ENCODE measurements around the gene C2CD3.

C2CD3 gene

DNA sequence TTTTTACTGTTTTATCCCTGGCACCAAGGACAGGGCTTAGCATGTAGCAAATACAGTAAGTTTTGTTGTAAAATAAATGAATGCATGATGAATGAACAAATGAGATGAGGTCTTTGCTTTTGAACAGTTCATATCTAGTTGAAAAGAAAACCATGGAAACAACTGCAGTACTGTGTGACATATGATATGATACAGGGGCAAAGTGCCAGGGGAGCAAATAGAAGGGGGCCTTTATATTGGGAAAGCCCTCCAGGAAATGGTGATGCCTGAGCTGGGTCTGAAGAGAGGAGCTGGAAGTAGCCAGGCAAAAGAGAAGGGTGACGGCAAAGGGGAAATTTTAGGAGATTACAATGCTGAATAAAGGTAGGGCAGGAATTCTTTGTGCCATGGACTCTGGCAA, 98.1 kb downstream of the C2CD3 start:
- TF ChIP-seq, protein P1, sequence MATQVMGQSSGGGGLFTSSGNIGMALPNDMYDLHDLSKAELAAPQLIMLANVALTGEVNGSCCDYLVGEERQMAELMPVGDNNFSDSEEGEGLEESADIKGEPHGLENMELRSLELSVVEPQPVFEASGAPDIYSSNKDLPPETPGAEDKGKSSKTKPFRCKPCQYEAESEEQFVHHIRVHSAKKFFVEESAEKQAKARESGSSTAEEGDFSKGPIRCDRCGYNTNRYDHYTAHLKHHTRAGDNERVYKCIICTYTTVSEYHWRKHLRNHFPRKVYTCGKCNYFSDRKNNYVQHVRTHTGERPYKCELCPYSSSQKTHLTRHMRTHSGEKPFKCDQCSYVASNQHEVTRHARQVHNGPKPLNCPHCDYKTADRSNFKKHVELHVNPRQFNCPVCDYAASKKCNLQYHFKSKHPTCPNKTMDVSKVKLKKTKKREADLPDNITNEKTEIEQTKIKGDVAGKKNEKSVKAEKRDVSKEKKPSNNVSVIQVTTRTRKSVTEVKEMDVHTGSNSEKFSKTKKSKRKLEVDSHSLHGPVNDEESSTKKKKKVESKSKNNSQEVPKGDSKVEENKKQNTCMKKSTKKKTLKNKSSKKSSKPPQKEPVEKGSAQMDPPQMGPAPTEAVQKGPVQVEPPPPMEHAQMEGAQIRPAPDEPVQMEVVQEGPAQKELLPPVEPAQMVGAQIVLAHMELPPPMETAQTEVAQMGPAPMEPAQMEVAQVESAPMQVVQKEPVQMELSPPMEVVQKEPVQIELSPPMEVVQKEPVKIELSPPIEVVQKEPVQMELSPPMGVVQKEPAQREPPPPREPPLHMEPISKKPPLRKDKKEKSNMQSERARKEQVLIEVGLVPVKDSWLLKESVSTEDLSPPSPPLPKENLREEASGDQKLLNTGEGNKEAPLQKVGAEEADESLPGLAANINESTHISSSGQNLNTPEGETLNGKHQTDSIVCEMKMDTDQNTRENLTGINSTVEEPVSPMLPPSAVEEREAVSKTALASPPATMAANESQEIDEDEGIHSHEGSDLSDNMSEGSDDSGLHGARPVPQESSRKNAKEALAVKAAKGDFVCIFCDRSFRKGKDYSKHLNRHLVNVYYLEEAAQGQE (IDR thresholded peaks at IDR 0.05; ENCODE audit: insufficient read depth in 1 of 2, low read depth in 2 of 2, low read length in 2 of 2) = no peak
- TF ChIP-seq TAF1 (IDR thresholded peaks at IDR 0.05; ENCODE audit: borderline replicate concordance, insufficient read depth, low read length) = no peak
- TF ChIP-seq FOXP2 (optimal IDR thresholded peaks at IDR 0.05; ENCODE audit: borderline replicate concordance, extremely low read depth, extremely low read length, insufficient read depth) = no peak
- TF ChIP-seq SIN3A (IDR thresholded peaks at IDR 0.05; ENCODE audit: borderline replicate concordance, insufficient read depth, low read length) = no peak
- TF ChIP-seq POLR2AphosphoS5 (IDR thresholded peaks at IDR 0.05; ENCODE audit: low read depth, low read length) = no peak

DNA sequence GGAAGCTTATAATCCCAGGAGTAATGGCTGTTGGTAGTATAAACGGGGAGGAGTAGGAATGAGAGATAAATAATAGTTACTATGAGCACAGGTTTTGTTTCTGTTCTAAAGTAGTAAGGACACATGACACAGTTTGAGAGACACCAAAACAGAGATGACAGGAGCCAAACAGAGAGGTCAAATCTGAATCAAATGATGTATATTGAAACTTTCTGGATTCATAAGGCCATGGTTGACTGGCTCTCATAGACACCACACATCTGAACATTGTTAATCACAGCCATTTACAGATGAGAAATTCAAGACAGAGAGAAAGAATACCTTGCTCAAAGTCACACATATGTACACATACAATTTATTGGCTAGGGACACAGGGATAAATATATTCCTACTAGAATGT, 98.5 kb downstream of the C2CD3 start:
- TF ChIP-seq SIN3A (IDR thresholded peaks at IDR 0.05; ENCODE audit: borderline replicate concordance, insufficient read depth, low read length) (no peak), FOXP2 (optimal IDR thresholded peaks at IDR 0.05; ENCODE audit: borderline replicate concordance, extremely low read depth, extremely low read length, insufficient read depth) (no peak), POLR2AphosphoS5 (IDR thresholded peaks at IDR 0.05; ENCODE audit: low read depth, low read length) (no peak), TAF1 (IDR thresholded peaks at IDR 0.05; ENCODE audit: borderline replicate concordance, insufficient read depth, low read length) (no peak)
- TF ChIP-seq, protein P1 (IDR thresholded peaks at IDR 0.05; ENCODE audit: insufficient read depth in 1 of 2, low read depth in 2 of 2, low read length in 2 of 2) = no peak

- TF ChIP-seq SIN3A (IDR thresholded peaks at IDR 0.05; ENCODE audit: borderline replicate concordance, insufficient read depth, low read length) (no peak), TAF1 (IDR thresholded peaks at IDR 0.05; ENCODE audit: borderline replicate concordance, insufficient read depth, low read length) (no peak), POLR2AphosphoS5 (IDR thresholded peaks at IDR 0.05; ENCODE audit: low read depth, low read length) (no peak), FOXP2 (optimal IDR thresholded peaks at IDR 0.05; ENCODE audit: borderline replicate concordance, extremely low read depth, extremely low read length, insufficient read depth) (no peak)
- TF ChIP-seq, protein P1 (IDR thresholded peaks at IDR 0.05; ENCODE audit: insufficient read depth in 1 of 2, low read depth in 2 of 2, low read length in 2 of 2) = no peak
Measured at GRCh38 chr11:74070723-74071492, 99.9 kb downstream of the C2CD3 start.

DNA sequence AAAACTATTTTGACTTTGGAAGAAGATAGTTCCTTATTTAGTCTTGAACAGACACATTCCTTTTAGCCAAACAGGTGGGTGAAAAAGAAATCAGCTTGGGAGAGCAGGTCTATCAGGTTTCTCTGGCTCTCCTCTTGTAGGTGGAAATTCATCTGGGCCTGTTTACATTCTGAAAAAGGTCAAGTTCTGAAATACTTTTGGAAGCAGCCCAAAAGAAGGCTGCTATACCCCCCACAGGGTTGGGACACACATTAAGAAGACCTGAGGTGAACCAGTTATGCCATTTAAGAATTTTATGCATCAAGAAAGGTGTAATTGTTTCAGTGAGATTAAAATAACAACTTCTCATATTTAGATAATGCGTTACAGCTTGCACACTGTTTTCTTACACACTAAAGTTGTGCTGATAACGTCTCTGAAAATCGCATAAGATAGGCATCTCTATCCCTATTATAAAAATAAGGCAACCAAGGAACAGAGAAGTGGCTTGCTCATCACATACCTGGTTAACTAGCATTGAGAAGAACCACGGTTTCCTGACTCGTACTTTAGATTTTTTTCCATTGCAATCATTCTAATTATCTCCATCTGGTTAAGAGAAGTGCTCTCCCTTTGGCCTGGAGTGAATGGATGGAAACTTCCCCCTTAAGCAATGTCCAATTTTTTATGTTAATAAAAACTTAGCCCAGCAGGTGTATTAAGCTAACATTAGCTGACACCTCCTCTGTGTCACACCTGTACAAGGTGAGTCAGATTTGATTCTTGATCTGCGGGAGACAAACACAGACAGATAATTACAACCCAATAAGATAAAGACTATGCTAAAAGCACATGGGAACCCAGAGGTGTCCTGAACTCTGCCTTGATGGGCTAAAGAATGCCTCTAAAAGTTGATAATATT, 101.4 kb downstream of the C2CD3 start:
- TF ChIP-seq SIN3A (IDR thresholded peaks at IDR 0.05; ENCODE audit: borderline replicate concordance, insufficient read depth, low read length) (no peak), POLR2AphosphoS5 (IDR thresholded peaks at IDR 0.05; ENCODE audit: low read depth, low read length) (no peak), TAF1 (IDR thresholded peaks at IDR 0.05; ENCODE audit: borderline replicate concordance, insufficient read depth, low read length) (no peak), FOXP2 (optimal IDR thresholded peaks at IDR 0.05; ENCODE audit: borderline replicate concordance, extremely low read depth, extremely low read length, insufficient read depth) (no peak)
- TF ChIP-seq, protein P1 (IDR thresholded peaks at IDR 0.05; ENCODE audit: insufficient read depth in 1 of 2, low read depth in 2 of 2, low read length in 2 of 2) = no peak
